Measurements from ENCODE around the gene PTMS. TPM values are rescaled to one million over a fixed set of nuclear protein-coding genes. Genes with fewer than 3 reads are reported as not detected.

Gene PTMS
- total and polyA plus RNA-seq, 2 donors (not counting 3 experiments of a cell fraction or from before 2014, with no cell fraction given), result 555 to 661 TPM

- Histone ChIP-seq H3K36me3 (ENCODE audit: control insufficient read depth in 2 of 2, extremely low read depth in 1 of 2, insufficient read depth in 2 of 2, low read length in 2 of 2) (no peaks in the 10 kb centered on the region), H3K9me3 (replicated peaks; ENCODE audit: control insufficient read depth, insufficient read depth, low read length) (no peaks in the 10 kb centered on the region), H2AFZ (ENCODE audit: low read depth, low read length) (no peak overlapping the region), H3K9me1 (replicated peaks; ENCODE audit: control insufficient read depth, extremely low read depth, insufficient read depth, low read length) (no peaks in the 10 kb centered on the region), H3K9ac (replicated peaks; ENCODE audit: extremely low read depth, insufficient read depth, low read length) (no peak overlapping the region), H4K20me1 (replicated peaks; ENCODE audit: control insufficient read depth, extremely low read depth, insufficient read depth, low read length) (no peaks in the 10 kb centered on the region), H3K4me1 (ENCODE audit: control insufficient read depth, extremely low read depth, insufficient read depth, low read length) (peaks cover 11% of the 10 kb centered on the region), H3K27ac (ENCODE audit: insufficient read depth, low read depth, low read length) (no peak overlapping the region), H3K4me3 (replicated peaks in 1 of 3; ENCODE audit: insufficient read depth in 1 of 3, low read depth in 1 of 3, low read length in 3 of 3) (no peak overlapping the region), H3K27me3 (ENCODE audit: control insufficient read depth in 2 of 2, insufficient read depth in 2 of 2, low read length in 2 of 2) (peaks cover 0 to 2% of the 10 kb centered on the region in 2 experiments), H3K79me2 (ENCODE audit: control insufficient read depth, insufficient read depth, low read length) (no peaks in the 10 kb centered on the region), H3K4me2 (ENCODE audit: insufficient read depth, low read length) (no peak overlapping the region)
- no peak for DNase-seq (ENCODE audit: low read depth, low spot score)
- ChIA-PET CTCF (interaction anchor here (1.0 kb wide), 1 partner anchor 64 kb away, joined by 3 read pairs; the partner anchor contains the start of gene MLF2), POLR2A (no interaction called here)
- no peak for FAIRE-seq
- intact Hi-C loops (cut with micrococcal nuclease), result no loop called here
- no TSS peak for BruUV-seq (replicated peaks)
- dilution Hi-C loops (cut with MboI; ENCODE audit: extremely low pct_ligation_motif_present, low sequenced_read_pairs), result no loop called here
- TF ChIP-seq CTCF (IDR thresholded peaks at IDR 0.05; ENCODE audit: extremely low read depth in 1 of 2, insufficient read depth in 1 of 2, low read depth in 1 of 2, low read length in 2 of 2) (no peak), MAX (IDR thresholded peaks at IDR 0.05; ENCODE audit: insufficient read depth, insufficient read length) (no peak), POLR2A (IDR thresholded peaks at IDR 0.05; ENCODE audit: low read depth, low read length) (no peak), JUN (IDR thresholded peaks at IDR 0.05; ENCODE audit: borderline replicate concordance, insufficient read depth, insufficient read length, low read depth) (no peak), MYC (IDR thresholded peaks at IDR 0.05; ENCODE audit: low read depth, low read length) (no peak), POLR2AphosphoS5 (IDR thresholded peaks at IDR 0.05; ENCODE audit: insufficient read depth, low read depth, low read length) (no peak), FOS (IDR thresholded peaks at IDR 0.05; ENCODE audit: borderline replicate concordance, insufficient read depth, low read length) (no peak), GATA2 (IDR thresholded peaks at IDR 0.05; ENCODE audit: insufficient read depth, insufficient read length, low read depth, low read length) (no peak), EZH2 (IDR thresholded peaks at IDR 0.05; ENCODE audit: borderline replicate concordance, low read depth, low read length, severe bottlenecking) (no peak)
These were observed 50.9 kb downstream of the PTMS start for GRCh38 chr12:6817098-6817497.
